HG02943 (cell line): ENCODE results near the gene C2orf80.
"Not testable (repeated sequence)": the region's sequence is repeated elsewhere in the genome, so short reads cannot be mapped to it uniquely, and the experiment has no call there.

Experiments
- ATAC-seq: cut with Tn5 transposase; IDR thresholded peaks from one replicate; pipeline ENCODE4 v1.9.1; 2021; ENCODE audit warnings: mild to moderate bottlenecking, low read depth, moderate library complexity; ENCODE audit not compliant: unreplicated experiment

C2orf80 gene

GRCh38 chr2:208189810-208190503 is at the start of gene C2orf80:
Gene C2orf80 (minus strand): TSS chr2:208190030. CDS start chr2:208186986, 3,044 bp downstream.
- ATAC-seq, result no peak

- ATAC-seq, result no peak
These were observed 46.0 kb upstream of the C2orf80 start for GRCh38 chr2:208235860-208236259.

GRCh38 chr2:208234786-208235185 is 45.0 kb upstream of the C2orf80 start:
- no peak for ATAC-seq

- ATAC-seq, result no peak
These were observed 38.6 kb upstream of the C2orf80 start for GRCh38 chr2:208228476-208228875.

- no peak for ATAC-seq
These were observed 37.9 kb upstream of the C2orf80 start for GRCh38 chr2:208227581-208228232.

- no peak for ATAC-seq
These were observed 35.0 kb upstream of the C2orf80 start for GRCh38 chr2:208224802-208225201.

GRCh38 chr2:208222351-208222750 is 32.5 kb upstream of the C2orf80 start:
- ATAC-seq, result no peak

- ATAC-seq, result not testable (repeated sequence)
These were observed 32.0 kb upstream of the C2orf80 start for GRCh38 chr2:208221873-208222272.

- ATAC-seq, result no peak
These were observed 21.0 kb upstream of the C2orf80 start for GRCh38 chr2:208210688-208211451.

- no peak for ATAC-seq
These were observed 18.7 kb upstream of the C2orf80 start for GRCh38 chr2:208208335-208209085.

- no peak for ATAC-seq
These were observed 17.9 kb upstream of the C2orf80 start for GRCh38 chr2:208207769-208208168.

GRCh38 chr2:208204166-208204565 is 14.3 kb upstream of the C2orf80 start:
- ATAC-seq, result no peak

GRCh38 chr2:208195531-208195930 is 5.7 kb upstream of the C2orf80 start:
- no peak for ATAC-seq

- ATAC-seq, result no peak
These were observed 2.9 kb upstream of the C2orf80 start for GRCh38 chr2:208192611-208193236.

- no peak for ATAC-seq
These were observed 591 bp downstream of the C2orf80 start for GRCh38 chr2:208189069-208189809.

GRCh38 chr2:208186893-208187292 is 2.9 kb downstream of the C2orf80 start:
- no peak for ATAC-seq

- no peak for ATAC-seq
These were observed 3.4 kb downstream of the C2orf80 start for GRCh38 chr2:208186465-208186864.

GRCh38 chr2:208183972-208184705 is 5.7 kb downstream of the C2orf80 start:
- no peak for ATAC-seq

- no peak for ATAC-seq
These were observed 6.3 kb downstream of the C2orf80 start for GRCh38 chr2:208183526-208183925.
